Measurements from ENCODE around the gene OR5A2. TPM values are rescaled to one million over a fixed set of nuclear protein-coding genes. Genes with fewer than 3 reads are reported as not detected.

The OR5A2 gene
- total and polyA plus RNA-seq, 2 of the 8 experiments (the other 6 are each of a cell fraction or from before 2014, with no cell fraction given), result not detected

DNA sequence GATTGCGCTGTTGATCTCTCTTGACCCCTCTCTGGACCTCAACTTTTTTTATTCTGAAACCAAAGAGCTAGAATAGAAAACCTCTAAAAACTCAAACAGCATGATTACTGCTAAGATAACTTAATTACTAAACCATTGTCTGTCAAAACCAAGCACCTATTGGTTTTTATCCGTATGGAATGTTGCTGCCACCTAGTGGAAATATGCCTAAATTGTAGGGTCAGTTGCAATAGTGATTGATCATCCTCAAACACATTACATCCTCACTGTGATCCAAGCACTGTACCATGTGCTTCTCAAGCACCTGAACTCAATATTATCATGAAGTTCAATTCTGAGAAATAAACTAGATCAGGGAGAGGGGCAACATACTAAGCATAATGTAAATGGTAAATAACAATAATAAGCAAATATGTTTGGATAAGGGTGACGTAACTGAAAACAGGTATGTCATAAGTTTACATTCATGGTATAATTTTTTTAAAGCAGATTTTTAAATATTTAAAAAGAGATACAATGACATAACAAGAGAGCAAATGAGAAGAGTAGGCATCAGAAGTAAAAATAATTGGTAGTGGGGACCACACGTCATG is 3.8 kb upstream of the OR5A2 start:
- H2BK12ac ChIP-seq (ENCODE audit: low read depth, low read length), result no peak overlapping the region
- H3K27me3 ChIP-seq (replicated peaks in 1 of 4; ENCODE audit: control insufficient read depth in 3 of 4, extremely low read depth in 1 of 4, insufficient read depth in 3 of 4, low read length in 3 of 4), result no peaks in the 10 kb centered on the region
- no peaks in the 10 kb centered on the region for H3K79me1 ChIP-seq (ENCODE audit: low read depth, low read length)
- no peak overlapping the region for H3K4me3 ChIP-seq (ENCODE audit: extremely low read depth in 1 of 4, insufficient read depth in 2 of 4, low read depth in 3 of 4, low read length in 4 of 4)
- FAIRE-seq (peak; percentile 98), DNase-seq (ENCODE audit: low read depth in 1 of 2, low spot score in 2 of 2) (peak in 1 of 2 experiments; percentile 48)
- H3K9ac ChIP-seq (replicated peaks in 1 of 4; ENCODE audit: extremely low read depth in 1 of 4, low read depth in 3 of 4, low read length in 3 of 4), result no peak overlapping the region
- no peak overlapping the region for H3K14ac ChIP-seq (ENCODE audit: insufficient read length)
- H4K20me1 ChIP-seq (replicated peaks in 1 of 2; ENCODE audit: control insufficient read depth in 1 of 2, insufficient read depth in 2 of 2, low read length in 2 of 2), result no peaks in the 10 kb centered on the region
- no peak overlapping the region for H2BK120ac ChIP-seq (replicated peaks; ENCODE audit: low read depth, low read length)
- H3K79me2 ChIP-seq (ENCODE audit: control insufficient read depth in 1 of 2, insufficient read depth in 2 of 2, low read length in 2 of 2), result no peaks in the 10 kb centered on the region
- peaks cover 3 to 5% (median 4%) of the 10 kb centered on the region in 4 experiments; a peak in 6 of 7 replicates for H3K4me1 ChIP-seq (replicated peaks in 1 of 4; ENCODE audit: control insufficient read depth in 3 of 4, insufficient read depth in 4 of 4, low read length in 3 of 4)
- no peak overlapping the region for H4K8ac ChIP-seq (ENCODE audit: extremely low read depth, insufficient read depth, low read length)
- 67% methylated on average over 4 of the region's 4 CpGs; no CpG with 5 or more reads in 1 of the 2 experiments for WGBS, 2 experiments (ENCODE audit: extremely low coverage in 1 of 2, insufficient coverage in 1 of 2, insufficient read length in 1 of 2, insufficient replicate concordance in 2 of 2, low coverage in 1 of 2, low lambda C conversion rate in 2 of 2, missing lambda C conversion rate in 1 of 2)
- no peak overlapping the region for H4K5ac ChIP-seq (ENCODE audit: insufficient read length, low read depth, low read length)
- CTCF ChIA-PET (ENCODE audit: partially characterized antibody), result interaction anchor here (0.6 to 7.4 kb wide), 31 partner anchors 10 to 647 kb away, joined by 3 to 74 read pairs (median 4); partner anchors contain the start of genes DTX4, MPEG1 and OR4D6
- no peak overlapping the region for H3K23ac ChIP-seq (ENCODE audit: insufficient read length)
- no peak overlapping the region for H3K56ac ChIP-seq (replicated peaks; ENCODE audit: insufficient read length, low read depth, low read length)
- no peak overlapping the region for H2BK5ac ChIP-seq (ENCODE audit: low read depth, low read length)
- no peak overlapping the region for H2BK15ac ChIP-seq (ENCODE audit: low read length)
- no peaks in the 10 kb centered on the region for H3K36me3 ChIP-seq (ENCODE audit: control insufficient read depth in 2 of 4, insufficient read depth in 4 of 4, low read length in 3 of 4)
- H2AK5ac ChIP-seq (ENCODE audit: low read depth, low read length), result no peak overlapping the region
- peaks cover 2% of the 10 kb centered on the region; the same call in 1 of the 2 replicates for H3K23me2 ChIP-seq (ENCODE audit: low read depth, low read length)
- no peak overlapping the region for H4K91ac ChIP-seq (replicated peaks; ENCODE audit: insufficient read length, low read length)
- no peak overlapping the region for H3K27ac ChIP-seq (ENCODE audit: low read depth, low read length)
- H3K4ac ChIP-seq (replicated peaks; ENCODE audit: insufficient read length, low read depth, low read length), result no peak overlapping the region
- H3K18ac ChIP-seq (ENCODE audit: extremely low read depth, low read length), result no peak overlapping the region
- POLR2A ChIA-PET (ENCODE audit: partially characterized antibody), result no interaction called here
- H3K4me2 ChIP-seq (ENCODE audit: insufficient read depth in 1 of 2, low read depth in 2 of 2, low read length in 2 of 2), result no peak overlapping the region
- H2AFZ ChIP-seq (ENCODE audit: low read length), result no peak overlapping the region
- no peaks in the 10 kb centered on the region for H3K9me3 ChIP-seq (ENCODE audit: insufficient read depth in 2 of 2, low read depth in 1 of 2, low read length in 1 of 2)
- no peak overlapping the region for H2BK20ac ChIP-seq (ENCODE audit: low read length)
- TF ChIP-seq E2F6 (IDR thresholded peaks at IDR 0.05) (no peak), CEBPB (IDR thresholded peaks at IDR 0.05; ENCODE audit: low read depth, low read length) (0 out of 2 replicates have a peak, but pooled peaks have one; percentile 6), PHF8 (conservative IDR thresholded peaks at IDR 0.05; ENCODE audit: low read depth, low read length) (no peak), CBX5 (IDR thresholded peaks at IDR 0.05; ENCODE audit: low read depth, low read length) (no peak), MAFK (IDR thresholded peaks at IDR 0.05; ENCODE audit: low read depth, low read length) (no peak), POLR2A (IDR thresholded peaks at IDR 0.05; ENCODE audit: control extremely low read depth in 1 of 2, low read depth in 2 of 2, low read length in 2 of 2) (no peak), TCF12 (IDR thresholded peaks at IDR 0.05; ENCODE audit: low read depth, low read length) (no peak), RAD21 (IDR thresholded peaks at IDR 0.05 in 1 of 2, conservative IDR thresholded peaks at IDR 0.05 in 1 of 2; ENCODE audit: low read depth in 2 of 2, low read length in 2 of 2) (peak; percentile 92)
- TF ChIP-seq, protein P1, sequence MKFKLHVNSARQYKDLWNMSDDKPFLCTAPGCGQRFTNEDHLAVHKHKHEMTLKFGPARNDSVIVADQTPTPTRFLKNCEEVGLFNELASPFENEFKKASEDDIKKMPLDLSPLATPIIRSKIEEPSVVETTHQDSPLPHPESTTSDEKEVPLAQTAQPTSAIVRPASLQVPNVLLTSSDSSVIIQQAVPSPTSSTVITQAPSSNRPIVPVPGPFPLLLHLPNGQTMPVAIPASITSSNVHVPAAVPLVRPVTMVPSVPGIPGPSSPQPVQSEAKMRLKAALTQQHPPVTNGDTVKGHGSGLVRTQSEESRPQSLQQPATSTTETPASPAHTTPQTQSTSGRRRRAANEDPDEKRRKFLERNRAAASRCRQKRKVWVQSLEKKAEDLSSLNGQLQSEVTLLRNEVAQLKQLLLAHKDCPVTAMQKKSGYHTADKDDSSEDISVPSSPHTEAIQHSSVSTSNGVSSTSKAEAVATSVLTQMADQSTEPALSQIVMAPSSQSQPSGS (IDR thresholded peaks at IDR 0.05; ENCODE audit: low read length), result no peak

Data from H1 (cell line).